Spleen (tissue), 11 donors: ENCODE measurements around the gene RNASE12. TPM values are rescaled to one million over a fixed set of nuclear protein-coding genes. Genes with fewer than 3 reads are reported as not detected.
A peak's percentile ranks its signal among the peaks of the same experiment; 100 is the strongest.

ENCODE experiments used
- DNase-seq: peaks from one replicate; pipeline ENCODE4 v3.0.0-alpha.2; 2020
- H3K27ac ChIP-seq, 8 donors: fragments of 200-600 bp; sonication (generic) in 7 of 8; 1 replicate in 4 of 8; 2 replicates in 4 of 8; pipeline versions ENCODE4 v1.5.0 to v1.8.0; 2016 to 2021; ENCODE audit warnings: inconsistent platforms in 4 of 8, mild to moderate bottlenecking in 4 of 8, moderate library complexity in 1 of 8
- H3K27me3 ChIP-seq, 7 donors: fragments of 200-600 bp; sonication (generic) in 6 of 7; replicated peaks in 1 of 7; 1 replicate in 4 of 7; 2 replicates in 3 of 7; pipeline versions ENCODE4 v1.5.0 to v1.8.0; 2016 to 2021; ENCODE audit warnings: inconsistent platforms in 3 of 7, mild to moderate bottlenecking in 1 of 7
- H3K36me3 ChIP-seq, 6 donors: fragments of 200-600 bp; sonication (generic) in 5 of 6; 1 replicate in 4 of 6; 2 replicates in 2 of 6; pipeline versions ENCODE4 v1.5.0 to v1.8.0; 2016 to 2021; ENCODE audit warnings: inconsistent platforms in 2 of 6
- H3K4me1 ChIP-seq, 6 donors: fragments of 200-600 bp; sonication (generic) in 5 of 6; 1 replicate in 3 of 6; 2 replicates in 3 of 6; pipeline versions ENCODE4 v1.5.0 to v1.8.0; 2016 to 2021; ENCODE audit warnings: inconsistent platforms in 3 of 6
- H3K4me3 ChIP-seq, 8 donors: fragments of 200-600 bp; sonication (generic) in 7 of 8; 1 replicate in 4 of 8; 2 replicates in 4 of 8; pipeline versions ENCODE4 v1.5.0 to v1.8.0; 2016 to 2021; ENCODE audit warnings: inconsistent platforms in 4 of 8, mild to moderate bottlenecking in 4 of 8, moderate library complexity in 2 of 8
- H3K9me3 ChIP-seq, 8 donors: fragments of 200-600 bp; sonication (generic) in 7 of 8; 1 replicate in 4 of 8; 2 replicates in 4 of 8; pipeline versions ENCODE4 v1.5.0 to v1.8.0; 2016 to 2021; ENCODE audit warnings: inconsistent platforms in 4 of 8
- POLR2A ChIP-seq, 3 donors: fragments of 450-650 bp; IDR thresholded peaks; one replicate each; pipeline ENCODE4 v1.5.1; 2017; ENCODE audit warnings: antibody characterized with exemption in 3 of 3, mild to moderate bottlenecking in 1 of 3
- POLR2AphosphoS5 ChIP-seq, 3 donors: sonication (generic); formaldehyde crosslinking; IDR thresholded peaks; one replicate each; pipeline ENCODE4 v1.5.1; 2017; ENCODE audit warnings: antibody characterized with exemption in 3 of 3
- WGBS, 5 donors: extraction: QIAGEN DNeasy Blood & Tissue Kit in 3 of 5; methylation state at CpG; one replicate each; pipeline versions ENCODE4 v1.1.5 to v1.1.7; 2013 to 2018; 5-methylcytosine and 5-hydroxymethylcytosine counted together
- intact Hi-C: fragments of 100-400 bp; cut with DNase I; formaldehyde crosslinking; loops from one replicate; pipeline ENCODE4 v1.15.0; 2023; ENCODE audit warnings: low total_unique reads
- polyA plus RNA-seq, 3 donors: library from polyadenylated mRNA; stranded (reverse); fragments of 200-250 nt; gene quantifications; one replicate each; pipeline ENCODE4 v1.2.1, GENCODE V29; 2013
- total RNA-seq, 7 donors: library from RNA; depleted of rRNA in 3 of 7; stranded (reverse); fragments of >200 nt in 3 of 7; fragmentation: NEBNext Ultra II Directional in 4 of 7; extraction: Animal tissue kit (Norgen Biotek cat#: 25700) in 4 of 7; gene quantifications; one replicate each; pipeline versions ENCODE4 v1.1.0 to v1.2.1, GENCODE V29; 2016 to 2021
- TF ChIP-seq, protein P1 (sequence below), 11 experiments: fragments of 200-600 bp in 7 of 11; fragments of 450-650 bp in 4 of 11; sonication (generic) in 4 of 11; IDR thresholded peaks in 8 of 11; conservative IDR thresholded peaks in 3 of 11; 1 replicate in 7 of 11; 2 replicates in 4 of 11; pipeline versions ENCODE4 v1.4.0 to v1.8.0; 2016 to 2021; ENCODE audit warnings: antibody characterized with exemption in 11 of 11, inconsistent platforms in 4 of 11, mild to moderate bottlenecking in 1 of 11
- donor health status: healthy with polysubstance abuse.
- donor health status: DM: no; HTN: no; CAD: no; lungs with moderate emphysema.
- donor health status: DM: no; HTN: no; CAD: no.
- donor health status: Bipolar disorder and iron deficiency.
- donor health status: healthy.
- donor health status: DM: no; HTN: no; CAD: no.
- donor health status: DM: yes; HTN: yes; CAD: no.

RNASE12 gene
- total and polyA plus RNA-seq, 10 donors, result not detected

DNA sequence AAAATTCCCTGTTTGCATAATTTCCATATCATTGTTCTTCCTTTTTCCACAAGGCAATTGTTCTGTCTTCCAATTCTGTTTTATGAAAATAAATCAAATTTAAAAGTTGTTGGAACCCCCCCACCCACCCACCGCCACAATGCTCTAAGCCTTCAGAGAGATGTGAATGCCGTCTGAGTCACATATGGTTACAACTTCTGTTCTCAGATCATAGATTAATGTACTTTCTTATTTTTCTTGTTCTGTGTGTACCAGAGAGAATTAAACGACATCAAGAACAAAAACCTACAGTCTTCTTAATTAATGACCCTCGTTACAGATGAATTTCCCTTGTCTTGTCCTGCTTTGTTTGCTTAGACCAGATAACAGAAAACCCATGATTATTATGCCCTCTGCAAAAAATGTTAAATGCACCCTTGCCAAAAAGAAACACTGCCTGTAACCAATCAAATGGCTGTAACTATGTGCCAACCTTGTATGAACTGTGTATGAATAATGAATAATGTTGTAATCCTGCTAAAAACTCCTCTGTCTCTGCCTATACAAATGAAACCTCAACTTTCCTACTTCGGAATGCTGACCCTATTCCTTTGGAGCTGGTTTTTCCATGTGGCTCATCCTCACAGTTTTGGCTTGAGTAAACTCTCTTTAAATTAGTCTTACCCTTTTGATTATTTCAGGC is 36.3 kb upstream of the RNASE12 start:
- H3K27ac ChIP-seq, result no peak overlapping the region
- no peak overlapping the region for H3K4me3 ChIP-seq
- TF ChIP-seq POLR2A (IDR thresholded peaks at IDR 0.05) (no peak), POLR2AphosphoS5 (IDR thresholded peaks at IDR 0.05) (no peak)
- TF ChIP-seq, protein P1, sequence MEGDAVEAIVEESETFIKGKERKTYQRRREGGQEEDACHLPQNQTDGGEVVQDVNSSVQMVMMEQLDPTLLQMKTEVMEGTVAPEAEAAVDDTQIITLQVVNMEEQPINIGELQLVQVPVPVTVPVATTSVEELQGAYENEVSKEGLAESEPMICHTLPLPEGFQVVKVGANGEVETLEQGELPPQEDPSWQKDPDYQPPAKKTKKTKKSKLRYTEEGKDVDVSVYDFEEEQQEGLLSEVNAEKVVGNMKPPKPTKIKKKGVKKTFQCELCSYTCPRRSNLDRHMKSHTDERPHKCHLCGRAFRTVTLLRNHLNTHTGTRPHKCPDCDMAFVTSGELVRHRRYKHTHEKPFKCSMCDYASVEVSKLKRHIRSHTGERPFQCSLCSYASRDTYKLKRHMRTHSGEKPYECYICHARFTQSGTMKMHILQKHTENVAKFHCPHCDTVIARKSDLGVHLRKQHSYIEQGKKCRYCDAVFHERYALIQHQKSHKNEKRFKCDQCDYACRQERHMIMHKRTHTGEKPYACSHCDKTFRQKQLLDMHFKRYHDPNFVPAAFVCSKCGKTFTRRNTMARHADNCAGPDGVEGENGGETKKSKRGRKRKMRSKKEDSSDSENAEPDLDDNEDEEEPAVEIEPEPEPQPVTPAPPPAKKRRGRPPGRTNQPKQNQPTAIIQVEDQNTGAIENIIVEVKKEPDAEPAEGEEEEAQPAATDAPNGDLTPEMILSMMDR (IDR thresholded peaks at IDR 0.05 in 8 of 11, conservative IDR thresholded peaks at IDR 0.05 in 3 of 11), result no peak
- intact Hi-C loops, result loop anchor here (5.0 kb wide), 1 partner anchor 50 kb away; no protein-coding TSS in a partner anchor
- DNase-seq, result no peak
- no peaks in the 10 kb centered on the region for H3K9me3 ChIP-seq
- H3K4me1 ChIP-seq, result peaks cover 23 to 93% (median 66%) of the 10 kb centered on the region in 6 donors
- 56 to 76% (median 64%) methylated on average over 5 of the region's 5 CpGs for WGBS, 5 donors
- no peaks in the 10 kb centered on the region for H3K36me3 ChIP-seq
- H3K27me3 ChIP-seq, result peaks cover 0 to 74% (median 12%) of the 10 kb centered on the region in 7 donors

- Histone ChIP-seq H3K27ac (no peak overlapping the region), H3K4me1 (peaks cover 10 to 84% (median 54%) of the 10 kb centered on the region in 6 donors), H3K27me3 (peaks cover 0 to 67% (median 9%) of the 10 kb centered on the region in 7 donors), H3K4me3 (peak overlapping the region in 4 of 8 donors; percentile 12 to 55 (median 26)), H3K9me3 (no peaks in the 10 kb centered on the region), H3K36me3 (no peaks in the 10 kb centered on the region)
- TF ChIP-seq, protein P1 (IDR thresholded peaks at IDR 0.05 in 8 of 11, conservative IDR thresholded peaks at IDR 0.05 in 3 of 11), result no peak
- TF ChIP-seq POLR2AphosphoS5 (IDR thresholded peaks at IDR 0.05), result no peak
- WGBS, 5 donors, result 16 to 30% (median 25%) methylated on average over 12 of the region's 12 CpGs
- intact Hi-C loops, result loop anchor here (5.0 kb wide), 1 partner anchor 51 kb away; no protein-coding TSS in a partner anchor
- DNase-seq, result no peak
Observed at GRCh38 chr14:20626274-20626673, 35.1 kb upstream of the RNASE12 start.

- peaks cover 2 to 71% (median 42%) of the 10 kb centered on the region in 6 donors for H3K4me1 ChIP-seq
- H3K4me3 ChIP-seq, result peak overlapping the region in 7 of 8 donors; percentile 6 to 55 (median 25)
- H3K27ac ChIP-seq, result peak overlapping the region in 5 of 8 donors; percentile 7 to 49 (median 26)
- H3K27me3 ChIP-seq, result peaks cover 0 to 51% (median 4%) of the 10 kb centered on the region in 7 donors
- H3K9me3 ChIP-seq, result no peaks in the 10 kb centered on the region
- no peak for TF ChIP-seq POLR2A (IDR thresholded peaks at IDR 0.05)
- DNase-seq, result peak; percentile 91
- H3K36me3 ChIP-seq, result no peaks in the 10 kb centered on the region
- 4 to 8% (median 4%) methylated on average over 14 to 22 of the region's 22 CpGs for WGBS, 5 donors
- intact Hi-C loops, result loop anchor here (5.0 kb wide), 1 partner anchor 53 kb away; no protein-coding TSS in a partner anchor
Observed at GRCh38 chr14:20624495-20625070, 33.4 kb upstream of the RNASE12 start.

DNA sequence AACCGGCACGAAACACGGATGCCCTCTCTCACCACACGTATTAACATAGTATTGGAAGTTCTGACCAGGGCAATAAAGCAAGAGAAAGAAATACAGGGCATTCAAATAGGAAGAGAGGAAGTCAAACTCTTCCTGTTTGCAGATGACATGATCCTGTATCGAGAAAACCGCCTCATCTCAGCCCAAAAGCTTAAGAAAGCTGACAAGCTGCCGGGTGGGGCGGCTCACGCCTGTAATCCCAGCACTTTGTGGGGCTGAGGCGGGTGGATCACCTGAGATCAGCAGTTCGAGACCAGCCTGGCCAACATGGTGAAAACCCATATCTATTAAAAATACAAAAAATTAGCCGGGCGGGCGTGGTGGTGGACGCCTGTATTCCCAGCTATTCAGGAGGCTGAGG is 32.6 kb upstream of the RNASE12 start:
- intact Hi-C loops, result no loop called here
- Histone ChIP-seq H3K4me3 (no peak overlapping the region), H3K4me1 (peaks cover 2 to 67% (median 42%) of the 10 kb centered on the region in 6 donors), H3K36me3 (no peaks in the 10 kb centered on the region), H3K9me3 (no peaks in the 10 kb centered on the region), H3K27me3 (peaks cover 0 to 51% (median 4%) of the 10 kb centered on the region in 7 donors), H3K27ac (no peak overlapping the region)
- WGBS, 5 donors, result 32 to 42% (median 37%) methylated on average over 15 of the region's 15 CpGs
- no peak for DNase-seq
- no peak for TF ChIP-seq POLR2A (IDR thresholded peaks at IDR 0.05)
- TF ChIP-seq, protein P1 (IDR thresholded peaks at IDR 0.05 in 8 of 11, conservative IDR thresholded peaks at IDR 0.05 in 3 of 11), result no peak
- TF ChIP-seq POLR2AphosphoS5 (IDR thresholded peaks at IDR 0.05), result no peak
